Measurements from ENCODE around the gene CD93.

CD93 gene

GRCh38 chr20:23120261-23120660, 34.1 kb upstream of the CD93 start:
- no peak for DNase-seq (ENCODE audit: low read depth)
- H3K4me3 ChIP-seq (ENCODE audit: low read depth, low read length) = no peak overlapping the region
- no peak for TF ChIP-seq CTCF (IDR thresholded peaks at IDR 0.05; ENCODE audit: low read depth, low read length, missing control alignments)
- in situ Hi-C loops (cut with HindIII; ENCODE audit: low sequenced_read_pairs) = no loop called here

- in situ Hi-C loops (cut with HindIII; ENCODE audit: low sequenced_read_pairs) = loop anchor here (5.0 kb wide), 1 partner anchor 57 kb away; no protein-coding TSS in a partner anchor
- H3K4me3 ChIP-seq (ENCODE audit: low read depth, low read length) = no peak overlapping the region
- no peak for TF ChIP-seq CTCF (IDR thresholded peaks at IDR 0.05; ENCODE audit: low read depth, low read length, missing control alignments)
- no peak for DNase-seq (ENCODE audit: low read depth)
These were observed 33.5 kb upstream of the CD93 start for GRCh38 chr20:23119456-23120216.

GRCh38 chr20:23118766-23119165, 32.6 kb upstream of the CD93 start:
- in situ Hi-C loops (cut with HindIII; ENCODE audit: low sequenced_read_pairs) = loop anchor here (5.0 kb wide), 1 partner anchor 56 kb away; no protein-coding TSS in a partner anchor
- H3K4me3 ChIP-seq (ENCODE audit: low read depth, low read length) = no peak overlapping the region
- DNase-seq (ENCODE audit: low read depth) = no peak
- TF ChIP-seq CTCF (IDR thresholded peaks at IDR 0.05; ENCODE audit: low read depth, low read length, missing control alignments) = no peak

- no peak for TF ChIP-seq CTCF (IDR thresholded peaks at IDR 0.05; ENCODE audit: low read depth, low read length, missing control alignments)
- H3K4me3 ChIP-seq (ENCODE audit: low read depth, low read length) = no peak overlapping the region
- DNase-seq (ENCODE audit: low read depth) = no peak
- in situ Hi-C loops (cut with HindIII; ENCODE audit: low sequenced_read_pairs) = loop anchor here (5.0 kb wide), 1 partner anchor 56 kb away; no protein-coding TSS in a partner anchor
These were observed 32.0 kb upstream of the CD93 start for GRCh38 chr20:23118144-23118543.

- DNase-seq (ENCODE audit: low read depth) = no peak
- H3K4me3 ChIP-seq (ENCODE audit: low read depth, low read length) = no peak overlapping the region
- in situ Hi-C loops (cut with HindIII; ENCODE audit: low sequenced_read_pairs) = loop anchor here (5.0 kb wide), 1 partner anchor 55 kb away; no protein-coding TSS in a partner anchor
- TF ChIP-seq CTCF (IDR thresholded peaks at IDR 0.05; ENCODE audit: low read depth, low read length, missing control alignments) = no peak
These were observed 31.6 kb upstream of the CD93 start for GRCh38 chr20:23117738-23118137.

GRCh38 chr20:23116311-23117089, 30.4 kb upstream of the CD93 start:
- in situ Hi-C loops (cut with HindIII; ENCODE audit: low sequenced_read_pairs) = loop anchor here (5.0 kb wide), 1 partner anchor 54 kb away; no protein-coding TSS in a partner anchor
- no peak for TF ChIP-seq CTCF (IDR thresholded peaks at IDR 0.05; ENCODE audit: low read depth, low read length, missing control alignments)
- DNase-seq (ENCODE audit: low read depth) = no peak
- no peak overlapping the region for H3K4me3 ChIP-seq (ENCODE audit: low read depth, low read length)
